C4-2B (cell line): ENCODE results near the gene FBXL17.

ENCODE experiments used
- ZFX ChIP-seq: fragments of 450-650 bp; IDR thresholded peaks from 2 replicates; pipeline ENCODE4 v1.6.1; 2017
- TF ChIP-seq, protein P1 (sequence below): fragments of 450-650 bp; conservative IDR thresholded peaks from 2 replicates; pipeline ENCODE4 v1.5.1; 2017; ENCODE audit warnings: mild to moderate bottlenecking

DNA sequence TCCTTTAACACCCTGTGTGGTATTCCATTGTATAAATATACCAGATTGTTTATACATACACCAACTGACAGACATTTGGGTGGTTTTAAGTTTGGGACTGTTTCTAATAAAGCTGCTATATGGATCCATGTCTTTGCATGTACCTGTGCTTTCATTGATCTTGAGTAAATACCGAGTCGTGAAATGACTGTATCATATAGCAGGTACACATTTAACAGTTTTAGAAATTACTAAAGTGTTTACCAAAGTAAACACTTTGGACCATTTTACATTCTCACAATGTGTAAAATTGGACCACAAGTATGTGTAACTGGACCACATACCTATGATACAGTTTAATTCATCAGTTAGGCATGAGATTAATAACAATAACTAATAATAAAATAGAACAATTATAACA lies 175.2 kb downstream of the FBXL17 start:
- TF ChIP-seq, protein P1, sequence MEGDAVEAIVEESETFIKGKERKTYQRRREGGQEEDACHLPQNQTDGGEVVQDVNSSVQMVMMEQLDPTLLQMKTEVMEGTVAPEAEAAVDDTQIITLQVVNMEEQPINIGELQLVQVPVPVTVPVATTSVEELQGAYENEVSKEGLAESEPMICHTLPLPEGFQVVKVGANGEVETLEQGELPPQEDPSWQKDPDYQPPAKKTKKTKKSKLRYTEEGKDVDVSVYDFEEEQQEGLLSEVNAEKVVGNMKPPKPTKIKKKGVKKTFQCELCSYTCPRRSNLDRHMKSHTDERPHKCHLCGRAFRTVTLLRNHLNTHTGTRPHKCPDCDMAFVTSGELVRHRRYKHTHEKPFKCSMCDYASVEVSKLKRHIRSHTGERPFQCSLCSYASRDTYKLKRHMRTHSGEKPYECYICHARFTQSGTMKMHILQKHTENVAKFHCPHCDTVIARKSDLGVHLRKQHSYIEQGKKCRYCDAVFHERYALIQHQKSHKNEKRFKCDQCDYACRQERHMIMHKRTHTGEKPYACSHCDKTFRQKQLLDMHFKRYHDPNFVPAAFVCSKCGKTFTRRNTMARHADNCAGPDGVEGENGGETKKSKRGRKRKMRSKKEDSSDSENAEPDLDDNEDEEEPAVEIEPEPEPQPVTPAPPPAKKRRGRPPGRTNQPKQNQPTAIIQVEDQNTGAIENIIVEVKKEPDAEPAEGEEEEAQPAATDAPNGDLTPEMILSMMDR, result no peak
- TF ChIP-seq ZFX, result no peak
